AG04450 (cell line): ENCODE results near the gene TBX21. TPM values are rescaled to one million over a fixed set of nuclear protein-coding genes. Genes with fewer than 3 reads are reported as not detected.

Experiments used
- CTCF ChIA-PET: fragments of 300-600, 350-600 bp; formaldehyde crosslinking; extraction: SDS; loops from one replicate; lab custom pipeline; 2022; ENCODE audit warnings: antibody characterized with exemption, inconsistent platforms; lab: Charles Lee
- POLR2A ChIA-PET: fragments of 350-600 bp; formaldehyde crosslinking; extraction: SDS; loops from one replicate; lab custom pipeline; 2021; ENCODE audit warnings: antibody characterized with exemption, inconsistent platforms; lab: Yijun Ruan, JAX
- DNase-seq: peaks from one replicate; pipeline ENCODE4 v3.0.0-alpha.2; 2011; ENCODE audit warnings: low read depth, low spot score
- H3K27ac ChIP-seq: one replicate; pipeline ENCODE4 v1.5.1; 2012; ENCODE audit warnings: low read depth, low read length, control low read depth
- H3K27me3 ChIP-seq: one replicate; pipeline ENCODE4 v1.6.0; 2012; ENCODE audit warnings: low read length; ENCODE audit not compliant: control insufficient read depth, insufficient read depth
- H3K4me3 ChIP-seq: 2 replicates; pipeline ENCODE4 v1.5.1; 2011; ENCODE audit warnings: mild to moderate bottlenecking, low read depth, low read length, control low read depth
- H3K9me3 ChIP-seq: 2 replicates; pipeline ENCODE4 v1.5.1; 2012; ENCODE audit warnings: low read length; ENCODE audit not compliant: control insufficient read depth, insufficient read depth
- polyA plus RNA-seq: library from polyadenylated mRNA; depleted of rRNA; stranded (reverse); fragments of >200 nt; gene quantifications from 2 replicates; pipeline ENCODE4 v1.2.3, GENCODE V29; 2011
- TF ChIP-seq, protein P1 (sequence below): IDR thresholded peaks from 2 replicates; pipeline ENCODE4 v1.5.1; 2011; ENCODE audit warnings: low read depth, low read length, control low read depth, inconsistent platforms

The TBX21 gene
- polyA plus RNA-seq, 1 experiment = not detected

DNA sequence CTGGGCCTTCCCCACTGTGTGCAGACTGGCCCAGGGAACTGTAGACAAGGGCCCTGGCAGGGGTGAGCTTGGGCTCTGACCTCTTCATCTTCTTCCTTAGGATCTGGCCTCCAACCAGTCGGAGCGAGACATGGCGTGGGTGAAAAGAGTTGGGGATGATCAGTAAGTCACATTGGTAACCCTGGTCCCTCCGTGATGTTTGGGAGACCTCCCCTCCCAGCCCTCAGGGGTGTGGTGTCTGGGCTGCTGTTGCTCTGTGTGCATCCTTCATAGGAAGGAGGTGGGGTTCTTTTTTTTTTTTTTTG, 33.5 kb upstream of the TBX21 start:
- Histone ChIP-seq H3K27me3 (no peaks in the 10 kb centered on the region), H3K9me3 (no peaks in the 10 kb centered on the region; the same call in 1 of the 2 replicates), H3K4me3 (no peak overlapping the region), H3K27ac (no peak overlapping the region)
- DNase-seq = no peak
- TF ChIP-seq, protein P1, sequence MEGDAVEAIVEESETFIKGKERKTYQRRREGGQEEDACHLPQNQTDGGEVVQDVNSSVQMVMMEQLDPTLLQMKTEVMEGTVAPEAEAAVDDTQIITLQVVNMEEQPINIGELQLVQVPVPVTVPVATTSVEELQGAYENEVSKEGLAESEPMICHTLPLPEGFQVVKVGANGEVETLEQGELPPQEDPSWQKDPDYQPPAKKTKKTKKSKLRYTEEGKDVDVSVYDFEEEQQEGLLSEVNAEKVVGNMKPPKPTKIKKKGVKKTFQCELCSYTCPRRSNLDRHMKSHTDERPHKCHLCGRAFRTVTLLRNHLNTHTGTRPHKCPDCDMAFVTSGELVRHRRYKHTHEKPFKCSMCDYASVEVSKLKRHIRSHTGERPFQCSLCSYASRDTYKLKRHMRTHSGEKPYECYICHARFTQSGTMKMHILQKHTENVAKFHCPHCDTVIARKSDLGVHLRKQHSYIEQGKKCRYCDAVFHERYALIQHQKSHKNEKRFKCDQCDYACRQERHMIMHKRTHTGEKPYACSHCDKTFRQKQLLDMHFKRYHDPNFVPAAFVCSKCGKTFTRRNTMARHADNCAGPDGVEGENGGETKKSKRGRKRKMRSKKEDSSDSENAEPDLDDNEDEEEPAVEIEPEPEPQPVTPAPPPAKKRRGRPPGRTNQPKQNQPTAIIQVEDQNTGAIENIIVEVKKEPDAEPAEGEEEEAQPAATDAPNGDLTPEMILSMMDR = no peak
- CTCF ChIA-PET = interaction anchor here (0.6 to 3.6 kb wide), 7 partner anchors 8 to 195 kb away, joined by 3 to 19 read pairs (median 4); no protein-coding TSS in a partner anchor
- POLR2A ChIA-PET = no interaction called here

DNA sequence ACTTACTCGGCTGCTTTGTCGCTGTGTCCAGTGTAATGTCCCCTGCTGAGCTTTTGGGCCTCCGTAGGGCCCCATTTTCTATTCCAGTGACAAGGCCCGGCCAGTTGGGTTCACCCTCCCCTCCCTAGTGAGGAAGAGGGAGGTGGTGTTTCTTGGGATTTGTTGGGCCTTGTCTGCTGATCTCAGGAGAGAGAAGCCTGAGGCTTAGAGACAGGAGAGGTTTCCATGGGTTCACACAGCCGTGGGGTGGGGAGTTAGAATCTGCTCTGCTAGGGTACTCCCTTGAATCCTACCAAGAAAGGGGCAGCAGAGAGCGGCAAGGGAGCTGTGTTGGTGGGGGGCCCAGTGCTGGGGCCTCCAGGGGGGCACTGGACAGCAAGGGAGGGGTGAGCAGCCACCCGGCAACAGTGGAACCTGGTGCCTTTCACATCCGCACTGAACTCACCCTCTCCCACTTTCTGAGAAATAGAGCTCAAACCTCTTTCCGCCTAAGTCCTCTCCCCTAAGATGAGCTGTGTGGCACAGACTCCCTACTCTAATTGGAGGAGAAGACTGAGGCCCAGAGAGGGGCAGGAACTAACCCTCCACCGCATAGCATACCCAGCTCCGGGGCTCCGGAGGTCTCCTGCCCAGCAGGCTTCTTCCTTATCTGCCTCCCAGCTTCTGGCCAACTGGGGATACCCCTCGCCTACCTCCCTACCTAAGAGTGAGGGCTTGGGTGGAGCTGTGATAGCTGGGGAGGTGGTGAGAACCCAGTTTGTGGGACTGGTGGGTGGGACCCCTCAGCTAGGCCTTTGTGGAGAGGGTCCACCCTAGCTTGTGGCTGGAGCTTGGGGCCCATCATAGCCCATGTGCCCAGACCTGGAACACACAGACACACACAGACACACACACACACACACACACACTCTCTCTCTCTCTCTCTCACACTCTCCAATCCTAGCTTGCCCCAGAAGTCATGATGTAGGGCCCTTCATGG, 32.3 kb upstream of the TBX21 start:
- POLR2A ChIA-PET = no interaction called here
- H3K9me3 ChIP-seq = no peaks in the 10 kb centered on the region; the same call in 1 of the 2 replicates
- CTCF ChIA-PET = interaction anchor here (3.6 kb wide), 1 partner anchor 7 kb away, joined by 19 read pairs; no protein-coding TSS in a partner anchor
- TF ChIP-seq, protein P1 = no peak
- DNase-seq = no peak
- H3K27me3 ChIP-seq = no peaks in the 10 kb centered on the region
- no peak overlapping the region for H3K27ac ChIP-seq
- H3K4me3 ChIP-seq = no peak overlapping the region

DNA sequence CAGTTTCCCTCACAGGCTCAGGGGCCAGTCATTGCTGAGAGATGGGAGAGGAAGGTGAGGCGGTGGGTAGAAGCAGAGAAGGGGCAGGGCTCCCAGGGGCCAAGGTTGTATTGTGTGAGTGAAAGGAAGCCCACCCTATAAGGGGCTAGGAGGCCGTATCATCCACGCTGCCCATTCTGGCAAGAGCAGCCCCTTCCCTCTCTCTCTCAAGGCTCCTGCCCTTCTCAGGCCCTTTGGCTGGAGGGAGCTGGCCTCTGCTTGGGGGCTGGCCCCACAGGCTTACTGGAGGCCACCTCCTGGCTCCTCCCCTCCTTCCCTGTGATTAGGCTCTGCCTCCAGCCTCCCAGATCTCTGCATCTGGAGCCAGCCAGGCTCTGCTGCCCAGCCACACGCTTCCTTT, 31.4 kb upstream of the TBX21 start:
- no peak overlapping the region for H3K4me3 ChIP-seq
- H3K27me3 ChIP-seq = no peaks in the 10 kb centered on the region
- CTCF ChIA-PET = interaction anchor here (0.5 kb wide), 1 partner anchor 35 kb away, joined by 3 read pairs; no protein-coding TSS in a partner anchor
- DNase-seq = no peak
- POLR2A ChIA-PET = no interaction called here
- H3K9me3 ChIP-seq = no peaks in the 10 kb centered on the region; the same call in 1 of the 2 replicates
- TF ChIP-seq, protein P1 = no peak
- H3K27ac ChIP-seq = no peak overlapping the region

DNA sequence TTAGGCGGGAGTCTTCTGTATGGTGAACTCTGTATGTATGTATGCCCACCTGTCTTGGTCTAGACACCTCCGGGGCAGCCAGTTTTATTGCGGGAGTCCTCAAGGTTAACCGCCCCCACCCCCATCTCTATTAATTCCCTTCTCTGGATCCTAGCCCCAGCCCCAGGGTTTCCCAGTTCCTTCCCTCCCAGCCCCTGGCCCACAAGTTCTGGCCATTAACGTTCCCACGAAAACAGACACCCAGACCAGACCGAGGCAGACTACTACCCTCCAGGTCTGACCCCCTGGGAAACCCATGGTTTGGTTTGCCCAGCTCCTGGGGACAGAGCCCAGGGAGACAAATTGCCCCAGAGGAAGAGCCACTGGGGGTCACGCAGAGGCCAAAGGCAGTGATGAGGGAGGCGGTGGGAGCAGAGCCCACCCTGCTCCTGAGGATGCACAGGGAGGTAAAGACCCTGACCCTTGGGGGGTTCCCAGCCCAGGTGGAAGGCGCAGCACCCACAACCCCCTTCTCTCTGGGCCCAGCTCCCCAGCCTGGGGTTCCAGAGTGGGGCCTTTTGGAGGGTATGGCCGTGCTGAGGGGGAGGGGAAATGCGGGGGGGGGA, 30.5 kb upstream of the TBX21 start:
- no peaks in the 10 kb centered on the region for H3K27me3 ChIP-seq
- H3K9me3 ChIP-seq = no peaks in the 10 kb centered on the region; the same call in 1 of the 2 replicates
- CTCF ChIA-PET = no interaction called here
- H3K4me3 ChIP-seq = no peak overlapping the region
- POLR2A ChIA-PET = no interaction called here
- H3K27ac ChIP-seq = no peak overlapping the region
- TF ChIP-seq, protein P1 = no peak
- DNase-seq = no peak

DNA sequence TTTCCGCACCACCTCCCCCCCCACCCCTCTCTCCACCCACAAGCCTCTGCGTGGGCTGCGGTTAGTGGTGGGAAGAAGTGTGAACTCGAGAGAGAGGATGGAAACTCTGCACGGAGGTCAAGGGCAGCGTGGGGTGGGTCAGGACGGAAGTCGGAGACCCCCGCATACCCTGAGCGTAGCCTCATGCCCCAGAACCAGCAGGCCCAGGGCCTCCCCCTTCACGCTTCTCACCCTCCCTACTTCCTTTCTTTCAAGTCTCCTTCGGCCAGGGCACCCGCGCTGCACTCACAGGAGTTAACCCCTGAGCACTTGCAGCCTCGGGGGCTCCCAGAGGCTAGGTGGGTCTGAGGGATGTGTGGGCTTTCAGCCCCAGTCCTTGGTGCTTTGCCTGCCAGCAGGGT, 29.8 kb upstream of the TBX21 start:
- DNase-seq = no peak
- ChIA-PET CTCF (no interaction called here), POLR2A (no interaction called here)
- no peaks in the 10 kb centered on the region for H3K27me3 ChIP-seq
- TF ChIP-seq, protein P1 = no peak
- no peaks in the 10 kb centered on the region; the same call in 1 of the 2 replicates for H3K9me3 ChIP-seq
- no peak overlapping the region for H3K4me3 ChIP-seq
- H3K27ac ChIP-seq = no peak overlapping the region
